K562 (cell line): Measurements from ENCODE around the gene NLRP6. TPM values are rescaled to one million over a fixed set of nuclear protein-coding genes. Genes with fewer than 3 reads are reported as not detected.

Experiments
- ATAC-seq: fragments of 200-7000 bp; cut with Tn5 transposase; 3 replicates; pipeline ENCODE4 v1.9.1; 2020; ENCODE audit warnings: moderate library complexity
- BruUV-seq: library from RNA; stranded (reverse); fragments of 400-500 nt; replicated peaks from 2 replicates; lab custom pipeline; 2021; lab: Mats Ljungman, UMichigan
- CTCF ChIA-PET: fragments of 300-600 bp; formaldehyde crosslinking; extraction: SDS; loops from one replicate; lab custom pipeline; 2021; ENCODE audit warnings: low intra/inter-chr PET ratio; lab: Yijun Ruan, JAX
- POLR2A ChIA-PET: fragments of 300-600, 350-650 bp; sonication (Branson Sonifier 250); formaldehyde crosslinking; extraction: SDS; loops from one replicate; lab custom pipeline; 2021; ENCODE audit warnings: antibody characterized with exemption, inconsistent platforms; lab: Yijun Ruan, JAX
- DNase-seq, 4 experiments: peaks; one replicate each; pipeline versions ENCODE4 v3.0.0 to v3.0.0-alpha.2; 2011 to 2018; ENCODE audit warnings: low spot score in 3 of 4, mixed read lengths in 3 of 4; ENCODE audit errors: extremely low read depth in 1 of 4
- FAIRE-seq: peaks from 2 replicates; lab custom pipeline; 2011; peaks lifted over from hg19 to GRCh38; lab: Jason Lieb, UNC
- H2AFZ ChIP-seq: 2 replicates; pipeline ENCODE4 v1.6.0; 2011; ENCODE audit warnings: low read depth, low read length, control low read depth, inconsistent platforms
- H3K27ac ChIP-seq: fragments of 200-600 bp; 3 replicates; pipeline ENCODE4 v1.8.0; 2011; ENCODE audit warnings: low read depth, mild to moderate bottlenecking, control low read depth, inconsistent platforms, low read length, moderate library complexity, mixed read lengths; ENCODE audit errors: extremely low read depth
- H3K27me3 ChIP-seq, 2 experiments: fragments of 300-600 bp in 1 of 2; 2 replicates in 1 of 2; 3 replicates in 1 of 2; pipeline versions ENCODE4 v1.6.0 to v1.8.0; 2011; ENCODE audit warnings: inconsistent platforms in 2 of 2, low read length in 2 of 2, mild to moderate bottlenecking in 1 of 2, mixed read lengths in 1 of 2, moderate library complexity in 1 of 2; ENCODE audit not compliant: control insufficient read depth in 2 of 2, insufficient read depth in 2 of 2
- H3K36me3 ChIP-seq: fragments of 300-600 bp; 3 replicates; pipeline ENCODE4 v1.8.0; 2011; ENCODE audit warnings: mild to moderate bottlenecking, low read length, inconsistent platforms; ENCODE audit not compliant: control insufficient read depth, insufficient read depth
- H3K4me1 ChIP-seq, 2 experiments: fragments of 200-600 bp in 1 of 2; replicated peaks in 1 of 2; 2 replicates in 1 of 2; 3 replicates in 1 of 2; pipeline versions ENCODE4 v1.5.1 to v1.8.0; 2011; ENCODE audit warnings: inconsistent platforms in 2 of 2, low read length in 2 of 2, mild to moderate bottlenecking in 1 of 2, mixed read lengths in 1 of 2, moderate library complexity in 1 of 2; ENCODE audit not compliant: control insufficient read depth in 2 of 2, insufficient read depth in 2 of 2
- H3K4me2 ChIP-seq: 2 replicates; pipeline ENCODE4 v1.6.1; 2011; ENCODE audit warnings: low read length, control low read depth, inconsistent platforms, mixed read lengths; ENCODE audit not compliant: insufficient read depth
- H3K4me3 ChIP-seq: fragments of 200-600 bp; sonication (generic), shearing (Covaris generic); 2 replicates; pipeline ENCODE4 v1.5.1; 2016; ENCODE audit warnings: control low read depth, inconsistent platforms
- H3K79me2 ChIP-seq: fragments of 200-600 bp; 3 replicates; pipeline ENCODE4 v1.8.0; 2011; ENCODE audit warnings: low read length, inconsistent platforms; ENCODE audit not compliant: control insufficient read depth, insufficient read depth
- H3K9ac ChIP-seq, 2 experiments: 2 replicates each; pipeline versions ENCODE4 v1.6.0 to v1.6.1; 2011; ENCODE audit warnings: low read depth in 2 of 2, low read length in 2 of 2, control low read depth in 1 of 2, inconsistent platforms in 1 of 2, mild to moderate bottlenecking in 1 of 2, mixed read lengths in 1 of 2; ENCODE audit not compliant: insufficient read depth in 1 of 2
- H3K9me1 ChIP-seq: one replicate; pipeline ENCODE4 v1.6.0; 2011; ENCODE audit warnings: inconsistent platforms, mild to moderate bottlenecking, low read length, moderate library complexity; ENCODE audit not compliant: control insufficient read depth, insufficient read depth
- H3K9me3 ChIP-seq: replicated peaks from 2 replicates; pipeline ENCODE4 v1.5.1; 2011; ENCODE audit warnings: low read depth, low read length, inconsistent platforms; ENCODE audit not compliant: control insufficient read depth, insufficient read depth
- H4K20me1 ChIP-seq: replicated peaks from 2 replicates; pipeline ENCODE4 v1.6.1; 2011; ENCODE audit warnings: low read length, inconsistent platforms, mixed read lengths; ENCODE audit not compliant: control insufficient read depth, insufficient read depth
- BCLAF1 ChIP-seq, 2 experiments: fragments of 450-650 bp in 1 of 2; IDR thresholded peaks; 2 replicates each; pipeline ENCODE4 v1.6.1; 2011 to 2017; ENCODE audit warnings: low read depth in 2 of 2, antibody characterized with exemption in 1 of 2, borderline replicate concordance in 1 of 2, low read length in 1 of 2, mild to moderate bottlenecking in 1 of 2, mixed read lengths in 1 of 2; ENCODE audit not compliant: control insufficient read depth in 1 of 2
- FOXK1 ChIP-seq: sonication (generic); formaldehyde crosslinking; IDR thresholded peaks from 2 replicates; pipeline ENCODE4 v1.8.0; 2022; ENCODE audit warnings: missing genetic modification reagents, mild to moderate bottlenecking, borderline replicate concordance
- HES1 ChIP-seq: fragments of 450-650 bp; IDR thresholded peaks from 2 replicates; pipeline ENCODE4 v1.6.1; 2016; ENCODE audit warnings: low read depth, mild to moderate bottlenecking, moderate library complexity
- HMBOX1 ChIP-seq: sonication (generic); IDR thresholded peaks from 2 replicates; pipeline ENCODE4 v1.6.1; 2016
- KAT7 ChIP-seq: sonication (generic); formaldehyde crosslinking; IDR thresholded peaks from 2 replicates; pipeline ENCODE4 v1.8.0; 2022; ENCODE audit warnings: missing genetic modification reagents, mild to moderate bottlenecking, borderline replicate concordance
- MCM7 ChIP-seq, 2 experiments: fragments of 450-650 bp; IDR thresholded peaks; 2 replicates each; pipeline ENCODE4 v1.6.1; 2016 to 2018
- MEIS2 ChIP-seq: fragments of 450-650 bp; IDR thresholded peaks from 2 replicates; pipeline ENCODE4 v1.6.1; 2014; ENCODE audit warnings: mild to moderate bottlenecking; ENCODE audit not compliant: partially characterized antibody
- NBN ChIP-seq: fragments of 450-650 bp; IDR thresholded peaks from 2 replicates; pipeline ENCODE4 v1.6.1; 2016; ENCODE audit warnings: low read depth, mild to moderate bottlenecking
- SAP30 ChIP-seq: fragments of 200-600 bp; sonication (generic); IDR thresholded peaks from 2 replicates; pipeline ENCODE4 v1.6.1; 2012; ENCODE audit warnings: borderline replicate concordance, low read depth, mild to moderate bottlenecking, moderate library complexity, low read length, control low read depth, inconsistent platforms; ENCODE audit not compliant: insufficient read depth, poor library complexity, severe bottlenecking
- SMARCE1 ChIP-seq: fragments of 450-650 bp; IDR thresholded peaks from 2 replicates; pipeline ENCODE4 v1.7.1; 2016; ENCODE audit warnings: mild to moderate bottlenecking
- SPI1 ChIP-seq: IDR thresholded peaks from 2 replicates; pipeline ENCODE4 v1.6.1; 2011; ENCODE audit warnings: low read depth, low read length, control low read depth, borderline replicate concordance
- ZFPM2 ChIP-seq: fragments of 250-450 bp; sonication (Bioruptor Pico); IDR thresholded peaks from 2 replicates; pipeline ENCODE4 v1.5.1; 2022; ENCODE audit warnings: mild to moderate bottlenecking
- ZNF324 ChIP-seq: fragments of 250-450 bp; sonication (Bioruptor Pico); IDR thresholded peaks from 2 replicates; pipeline ENCODE4 v1.4.0; 2020; ENCODE audit warnings: mild to moderate bottlenecking
- WGBS: fragments of 100-300 bp; shearing (Covaris generic); methylation state at CpG from one replicate; pipeline ENCODE4 v1.1.6; 2016; ENCODE audit warnings: low coverage, mixed read lengths; ENCODE audit not compliant: insufficient coverage; ENCODE audit errors: missing lambda C conversion rate; 5-methylcytosine and 5-hydroxymethylcytosine counted together
- in situ Hi-C: fragments of 300-500 bp; cut with MboI; formaldehyde crosslinking; loops from 4 replicates; pipeline ENCODE4 v1.15.0; 2018; ENCODE audit warnings: inconsistent platforms, mixed read lengths
- intact Hi-C: fragments of 100-400 bp; cut with micrococcal nuclease; formaldehyde crosslinking; loops from 2 replicates; pipeline ENCODE4 v1.14.2; 2022
- polyA plus RNA-seq, 8 experiments: library from polyadenylated mRNA; depleted of rRNA in 4 of 8; stranded (reverse) in 5 of 8; unstranded in 3 of 8; fragments of >200 nt; fragmentation: Nextera tagmentation in 2 of 8; fragmentation: Illumina TruSeq in 1 of 8; extraction: Ambion mirVana in 2 of 8; extraction: Trizol in 1 of 8; gene quantifications; 2 replicates each; pipeline versions ENCODE4 v1.2.1 to v1.2.3, GENCODE V29; 2011 to 2014; ENCODE audit warnings: inconsistent platforms in 1 of 8, missing spikeins in 1 of 8
- total RNA-seq, 7 experiments: library from RNA; depleted of rRNA in 6 of 7; stranded (reverse); fragments of >200 nt in 6 of 7; fragmentation: Illumina TruSeq in 2 of 7; extraction: Trizol in 2 of 7; gene quantifications; 2 replicates each; pipeline versions ENCODE4 v1.2.1 to v1.2.3, GENCODE V29; 2011 to 2021; ENCODE audit warnings: low replicate concordance in 1 of 7

Gene NLRP6
- total and polyA plus RNA-seq, 9 of the 15 experiments (the other 6 are each of a cell fraction or from before 2014, with no cell fraction given): 0.03 to 0.18 (median 0.15) TPM; not detected in 5

GRCh38 chr11:313787-314553 lies 35.8 kb downstream of the NLRP6 start, which contains the start of gene IFITM1:
Gene IFITM1, plus strand, starts transcription at chr11:314040. Its CDS starts 131 bp downstream, at chr11:314171.
- H3K79me2 ChIP-seq: peaks cover 78% of the 10 kb centered on the region
- peak within 1 kb of the TSS; percentile 95 for H3K4me2 ChIP-seq
- peaks cover 32% of the 10 kb centered on the region; the same call in 1 of the 3 replicates for H3K36me3 ChIP-seq
- FAIRE-seq (peak; percentile 82), ATAC-seq (peak; percentile 56), DNase-seq (peak in 2 of 4 experiments; percentile 84 to 89)
- ChIA-PET CTCF (no interaction called here), POLR2A (interaction anchor here (0.6 to 0.7 kb wide), 2 partner anchors 9 to 16 kb away, joined by 3 read pairs; no protein-coding TSS in a partner anchor)
- in situ Hi-C loops: loop anchor here (5.0 kb wide), 1 partner anchor 38 kb away; no protein-coding TSS in a partner anchor
- H4K20me1 ChIP-seq: peaks cover 5% of the 10 kb centered on the region; the same call in 1 of the 2 replicates
- no peaks in the 10 kb centered on the region for H3K9me3 ChIP-seq
- peaks cover 33 to 43% of the 10 kb centered on the region in 2 experiments for H3K4me1 ChIP-seq
- H3K27me3 ChIP-seq: no peaks in the 10 kb centered on the region
- no peaks in the 10 kb centered on the region for H3K9me1 ChIP-seq
- 2% methylated on average over 18 of the region's 18 CpGs for WGBS
- peak within 1 kb of the TSS; percentile 87 for H3K27ac ChIP-seq
- peak within 1 kb of the TSS; percentile 82 to 98 for H3K9ac ChIP-seq
- intact Hi-C loops: loop anchor here (5.0 kb wide), 1 partner anchor 47 kb away; no protein-coding TSS in a partner anchor
- BruUV-seq: TSS peak; percentile 95
- peak within 1 kb of the TSS; percentile 60 for H2AFZ ChIP-seq
- peak within 1 kb of the TSS; percentile 69 for H3K4me3 ChIP-seq
- TF ChIP-seq BCLAF1 (IDR thresholded peaks at IDR 0.05; ENCODE audit: borderline replicate concordance in 1 of 2, control insufficient read depth in 1 of 2, low read depth in 2 of 2, low read length in 1 of 2) (no peak), SAP30 (peak; percentile 72), KAT7 (CRISPR knock-in tag) (no peak), MCM7 (IDR thresholded peaks at IDR 0.05) (0 out of 4 replicates have a peak, but pooled peaks of 1 of the 2 experiments have one; percentile 49), ZNF324 (CRISPR knock-in tag) (0 out of 2 replicates have a peak, but pooled peaks have one; percentile 5), SMARCE1 (no peak), FOXK1 (CRISPR knock-in tag) (no peak), MEIS2 (peak; percentile 51), ZFPM2 (CRISPR knock-in tag) (no peak), NBN (peak; percentile 53; the same call in 1 of the 2 replicates), HES1 (no peak), SPI1 (peak; percentile 28; the same call in 1 of the 2 replicates), HMBOX1 (peak; percentile 71; the same call in 1 of the 2 replicates)
